ENCODE data around the gene ST14.

Gene ST14
- long read RNA-seq: 0 reads

DNA sequence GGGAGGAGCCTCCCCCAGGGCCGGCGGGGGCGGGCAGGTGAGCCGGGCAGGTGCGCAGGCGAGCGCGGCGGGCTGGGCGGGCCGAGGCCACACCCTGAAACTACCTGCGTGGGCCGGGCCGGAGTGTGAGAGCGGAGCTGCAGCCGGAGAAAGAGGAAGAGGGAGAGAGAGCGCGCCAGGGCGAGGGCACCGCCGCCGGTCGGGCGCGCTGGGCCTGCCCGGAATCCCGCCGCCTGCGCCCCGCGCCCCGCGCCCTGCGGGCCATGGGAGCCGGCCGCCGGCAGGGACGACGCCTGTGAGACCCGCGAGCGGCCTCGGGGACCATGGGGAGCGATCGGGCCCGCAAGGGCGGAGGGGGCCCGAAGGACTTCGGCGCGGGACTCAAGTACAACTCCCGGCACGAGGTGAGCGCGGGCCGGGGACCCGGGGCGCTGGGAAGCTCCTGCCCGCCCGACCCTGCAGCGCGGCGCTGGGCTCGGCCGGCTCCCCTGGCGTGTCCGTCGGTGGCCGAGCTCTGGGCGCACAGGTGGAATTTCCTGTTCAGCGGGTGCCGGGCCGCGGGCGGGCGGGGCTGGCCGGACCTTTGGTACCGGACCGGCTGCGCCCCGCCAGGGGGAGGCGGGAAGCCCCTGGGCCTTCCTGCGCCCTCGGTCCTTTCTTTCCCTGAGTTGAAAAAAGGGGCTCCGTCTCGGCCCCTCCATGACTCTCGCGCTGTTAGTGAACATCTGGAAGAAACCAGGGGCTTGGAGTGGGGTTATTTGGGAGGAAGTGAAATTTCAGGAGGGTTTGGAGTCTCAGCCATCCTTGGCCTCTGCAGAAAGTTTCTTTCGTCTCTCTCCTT, at the start of gene ST14:
Gene ST14 (plus strand): TSS at position 126 of the 841 bp plus-strand sequence. CDS start 198 bp downstream, at position 324.
- Histone ChIP-seq H3K27me3 (ENCODE audit: insufficient read depth, poor library complexity, severe bottlenecking) (peaks cover 20% of the 10 kb centered on the region), H3K27ac (replicated peaks) (no peak within 1 kb of the TSS), H3K4me3 (replicated peaks; ENCODE audit: insufficient read depth, low read length) (peak within 1 kb of the TSS; percentile 46)
- no peak for TF ChIP-seq POLR2AphosphoS5 (IDR thresholded peaks at IDR 0.05; ENCODE audit: low read depth)
- peak; percentile 81 for TF ChIP-seq SPI1 (IDR thresholded peaks at IDR 0.05; ENCODE audit: borderline replicate concordance, low read depth)
- TF ChIP-seq, protein P1, sequence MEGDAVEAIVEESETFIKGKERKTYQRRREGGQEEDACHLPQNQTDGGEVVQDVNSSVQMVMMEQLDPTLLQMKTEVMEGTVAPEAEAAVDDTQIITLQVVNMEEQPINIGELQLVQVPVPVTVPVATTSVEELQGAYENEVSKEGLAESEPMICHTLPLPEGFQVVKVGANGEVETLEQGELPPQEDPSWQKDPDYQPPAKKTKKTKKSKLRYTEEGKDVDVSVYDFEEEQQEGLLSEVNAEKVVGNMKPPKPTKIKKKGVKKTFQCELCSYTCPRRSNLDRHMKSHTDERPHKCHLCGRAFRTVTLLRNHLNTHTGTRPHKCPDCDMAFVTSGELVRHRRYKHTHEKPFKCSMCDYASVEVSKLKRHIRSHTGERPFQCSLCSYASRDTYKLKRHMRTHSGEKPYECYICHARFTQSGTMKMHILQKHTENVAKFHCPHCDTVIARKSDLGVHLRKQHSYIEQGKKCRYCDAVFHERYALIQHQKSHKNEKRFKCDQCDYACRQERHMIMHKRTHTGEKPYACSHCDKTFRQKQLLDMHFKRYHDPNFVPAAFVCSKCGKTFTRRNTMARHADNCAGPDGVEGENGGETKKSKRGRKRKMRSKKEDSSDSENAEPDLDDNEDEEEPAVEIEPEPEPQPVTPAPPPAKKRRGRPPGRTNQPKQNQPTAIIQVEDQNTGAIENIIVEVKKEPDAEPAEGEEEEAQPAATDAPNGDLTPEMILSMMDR (IDR thresholded peaks at IDR 0.05; ENCODE audit: insufficient read depth, low read length): no peak
- DNase-seq (ENCODE audit: low read depth in 1 of 2, low spot score in 1 of 2): peak in 1 of 2 experiments; percentile 60

GRCh38 chr11:130110339-130111108, 49.1 kb upstream of the ST14 start:
- Histone ChIP-seq H3K27me3 (ENCODE audit: insufficient read depth, poor library complexity, severe bottlenecking) (no peaks in the 10 kb centered on the region), H3K27ac (replicated peaks) (no peak overlapping the region), H3K4me3 (replicated peaks; ENCODE audit: insufficient read depth, low read length) (no peak overlapping the region)
- TF ChIP-seq POLR2AphosphoS5 (IDR thresholded peaks at IDR 0.05; ENCODE audit: low read depth) (no peak), SPI1 (IDR thresholded peaks at IDR 0.05; ENCODE audit: borderline replicate concordance, low read depth) (no peak), GABPA (IDR thresholded peaks at IDR 0.05; ENCODE audit: low read depth) (no peak)
- TF ChIP-seq, protein P2, sequence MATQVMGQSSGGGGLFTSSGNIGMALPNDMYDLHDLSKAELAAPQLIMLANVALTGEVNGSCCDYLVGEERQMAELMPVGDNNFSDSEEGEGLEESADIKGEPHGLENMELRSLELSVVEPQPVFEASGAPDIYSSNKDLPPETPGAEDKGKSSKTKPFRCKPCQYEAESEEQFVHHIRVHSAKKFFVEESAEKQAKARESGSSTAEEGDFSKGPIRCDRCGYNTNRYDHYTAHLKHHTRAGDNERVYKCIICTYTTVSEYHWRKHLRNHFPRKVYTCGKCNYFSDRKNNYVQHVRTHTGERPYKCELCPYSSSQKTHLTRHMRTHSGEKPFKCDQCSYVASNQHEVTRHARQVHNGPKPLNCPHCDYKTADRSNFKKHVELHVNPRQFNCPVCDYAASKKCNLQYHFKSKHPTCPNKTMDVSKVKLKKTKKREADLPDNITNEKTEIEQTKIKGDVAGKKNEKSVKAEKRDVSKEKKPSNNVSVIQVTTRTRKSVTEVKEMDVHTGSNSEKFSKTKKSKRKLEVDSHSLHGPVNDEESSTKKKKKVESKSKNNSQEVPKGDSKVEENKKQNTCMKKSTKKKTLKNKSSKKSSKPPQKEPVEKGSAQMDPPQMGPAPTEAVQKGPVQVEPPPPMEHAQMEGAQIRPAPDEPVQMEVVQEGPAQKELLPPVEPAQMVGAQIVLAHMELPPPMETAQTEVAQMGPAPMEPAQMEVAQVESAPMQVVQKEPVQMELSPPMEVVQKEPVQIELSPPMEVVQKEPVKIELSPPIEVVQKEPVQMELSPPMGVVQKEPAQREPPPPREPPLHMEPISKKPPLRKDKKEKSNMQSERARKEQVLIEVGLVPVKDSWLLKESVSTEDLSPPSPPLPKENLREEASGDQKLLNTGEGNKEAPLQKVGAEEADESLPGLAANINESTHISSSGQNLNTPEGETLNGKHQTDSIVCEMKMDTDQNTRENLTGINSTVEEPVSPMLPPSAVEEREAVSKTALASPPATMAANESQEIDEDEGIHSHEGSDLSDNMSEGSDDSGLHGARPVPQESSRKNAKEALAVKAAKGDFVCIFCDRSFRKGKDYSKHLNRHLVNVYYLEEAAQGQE (IDR thresholded peaks at IDR 0.05; ENCODE audit: insufficient replicate concordance, low read depth): no peak
- TF ChIP-seq, protein P1 (IDR thresholded peaks at IDR 0.05; ENCODE audit: insufficient read depth, low read length): no peak
- no peak for DNase-seq (ENCODE audit: low read depth in 1 of 2, low spot score in 1 of 2)

DNA sequence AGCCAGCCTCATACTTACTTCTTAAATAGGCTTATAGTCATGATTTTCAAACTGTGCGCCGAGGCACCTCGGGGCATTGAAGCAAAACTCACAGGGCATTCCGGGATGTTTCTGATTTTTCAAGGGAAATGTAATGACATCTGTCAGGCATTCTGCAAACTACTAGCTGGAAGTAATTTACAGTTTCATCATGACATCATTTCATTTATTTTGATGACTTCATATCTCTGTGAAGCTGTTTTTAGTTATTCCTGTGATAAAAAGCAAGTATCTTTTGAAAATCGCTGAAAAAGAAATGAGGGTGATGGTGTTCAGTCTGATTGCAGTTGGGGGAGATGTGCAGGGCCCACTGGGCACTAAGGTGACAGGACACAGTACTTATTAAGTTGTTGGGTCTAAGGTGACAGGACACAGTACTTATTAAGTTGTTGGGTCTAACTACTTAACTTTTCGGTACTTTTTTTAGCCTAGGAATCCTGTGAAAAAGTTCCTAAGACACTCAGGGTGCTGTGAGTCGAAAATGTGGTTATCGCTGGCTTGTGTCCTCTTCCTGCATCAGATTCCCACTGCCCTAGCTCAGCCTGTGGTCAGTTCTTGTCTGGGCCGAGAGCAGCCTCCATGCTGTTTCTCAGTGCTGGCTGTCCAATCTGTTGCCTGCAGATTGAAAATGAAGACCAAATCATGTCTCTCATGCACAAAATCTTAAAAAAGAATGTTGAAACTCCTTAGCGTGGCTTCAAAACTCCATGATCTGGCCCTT, 47.3 kb upstream of the ST14 start:
- no peak for DNase-seq (ENCODE audit: low read depth in 1 of 2, low spot score in 1 of 2)
- TF ChIP-seq, protein P1 (IDR thresholded peaks at IDR 0.05; ENCODE audit: insufficient read depth, low read length): no peak
- TF ChIP-seq, protein P2 (IDR thresholded peaks at IDR 0.05; ENCODE audit: insufficient replicate concordance, low read depth): no peak
- TF ChIP-seq SPI1 (IDR thresholded peaks at IDR 0.05; ENCODE audit: borderline replicate concordance, low read depth): no peak
- no peak for TF ChIP-seq GABPA (IDR thresholded peaks at IDR 0.05; ENCODE audit: low read depth)
- no peak for TF ChIP-seq POLR2AphosphoS5 (IDR thresholded peaks at IDR 0.05; ENCODE audit: low read depth)
- Histone ChIP-seq H3K27me3 (ENCODE audit: insufficient read depth, poor library complexity, severe bottlenecking) (no peaks in the 10 kb centered on the region), H3K4me3 (replicated peaks; ENCODE audit: insufficient read depth, low read length) (no peak overlapping the region), H3K27ac (replicated peaks) (no peak overlapping the region)
